Measurements from ENCODE around the gene CCDC88C. TPM values are rescaled to one million over a fixed set of nuclear protein-coding genes. Genes with fewer than 3 reads are reported as not detected.

The CCDC88C gene
- total RNA-seq, 1 experiment from 2014 or later, result 21.3 TPM

DNA sequence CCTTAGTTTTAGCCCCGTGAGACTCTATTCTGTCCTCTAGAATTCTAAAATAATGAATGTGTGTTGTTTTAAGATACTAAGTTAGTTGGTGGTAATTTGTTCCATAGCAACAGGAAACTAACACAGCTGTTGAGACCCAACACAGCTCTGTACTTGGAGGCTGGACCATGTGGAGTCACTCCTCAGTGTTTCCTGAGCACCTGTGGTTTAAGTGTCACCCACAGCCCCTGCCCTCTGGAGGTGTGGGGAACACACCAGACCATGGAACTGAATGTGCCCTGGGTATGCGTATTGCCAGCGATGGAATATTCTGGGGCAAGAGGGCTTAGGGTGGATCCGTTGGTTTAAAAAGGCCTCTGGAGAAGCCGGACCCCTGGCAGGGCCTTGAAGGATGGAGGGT lies 156.5 kb downstream of the CCDC88C start:
- ATAC-seq (no peak), DNase-seq (ENCODE audit: low read depth, low spot score) (no peak)
- ChIA-PET POLR2A (no interaction called here), CTCF (interaction anchor here (0.6 kb wide), 1 partner anchor 600 kb away, joined by 4 read pairs; no protein-coding TSS in a partner anchor)
- intact Hi-C loops (cut with micrococcal nuclease; ENCODE audit: unreplicated experiment), result no loop called here
- no peak overlapping the region for H3K4me3 ChIP-seq (ENCODE audit: low read depth in 2 of 2, low read length in 2 of 2)
- no peaks in the 10 kb centered on the region for H3K4me1 ChIP-seq (ENCODE audit: control insufficient read depth, insufficient read depth, low read length)
- TF ChIP-seq SIN3A (IDR thresholded peaks at IDR 0.05; ENCODE audit: borderline replicate concordance, insufficient read depth, low read depth, low read length) (no peak), TCF7L2 (IDR thresholded peaks at IDR 0.05; ENCODE audit: low read depth, low read length) (no peak), POLR2AphosphoS5 (IDR thresholded peaks at IDR 0.05; ENCODE audit: low read depth, low read length) (no peak)
- TF ChIP-seq, protein P1, sequence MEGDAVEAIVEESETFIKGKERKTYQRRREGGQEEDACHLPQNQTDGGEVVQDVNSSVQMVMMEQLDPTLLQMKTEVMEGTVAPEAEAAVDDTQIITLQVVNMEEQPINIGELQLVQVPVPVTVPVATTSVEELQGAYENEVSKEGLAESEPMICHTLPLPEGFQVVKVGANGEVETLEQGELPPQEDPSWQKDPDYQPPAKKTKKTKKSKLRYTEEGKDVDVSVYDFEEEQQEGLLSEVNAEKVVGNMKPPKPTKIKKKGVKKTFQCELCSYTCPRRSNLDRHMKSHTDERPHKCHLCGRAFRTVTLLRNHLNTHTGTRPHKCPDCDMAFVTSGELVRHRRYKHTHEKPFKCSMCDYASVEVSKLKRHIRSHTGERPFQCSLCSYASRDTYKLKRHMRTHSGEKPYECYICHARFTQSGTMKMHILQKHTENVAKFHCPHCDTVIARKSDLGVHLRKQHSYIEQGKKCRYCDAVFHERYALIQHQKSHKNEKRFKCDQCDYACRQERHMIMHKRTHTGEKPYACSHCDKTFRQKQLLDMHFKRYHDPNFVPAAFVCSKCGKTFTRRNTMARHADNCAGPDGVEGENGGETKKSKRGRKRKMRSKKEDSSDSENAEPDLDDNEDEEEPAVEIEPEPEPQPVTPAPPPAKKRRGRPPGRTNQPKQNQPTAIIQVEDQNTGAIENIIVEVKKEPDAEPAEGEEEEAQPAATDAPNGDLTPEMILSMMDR (IDR thresholded peaks at IDR 0.05), result no peak
- TF ChIP-seq, protein P2, sequence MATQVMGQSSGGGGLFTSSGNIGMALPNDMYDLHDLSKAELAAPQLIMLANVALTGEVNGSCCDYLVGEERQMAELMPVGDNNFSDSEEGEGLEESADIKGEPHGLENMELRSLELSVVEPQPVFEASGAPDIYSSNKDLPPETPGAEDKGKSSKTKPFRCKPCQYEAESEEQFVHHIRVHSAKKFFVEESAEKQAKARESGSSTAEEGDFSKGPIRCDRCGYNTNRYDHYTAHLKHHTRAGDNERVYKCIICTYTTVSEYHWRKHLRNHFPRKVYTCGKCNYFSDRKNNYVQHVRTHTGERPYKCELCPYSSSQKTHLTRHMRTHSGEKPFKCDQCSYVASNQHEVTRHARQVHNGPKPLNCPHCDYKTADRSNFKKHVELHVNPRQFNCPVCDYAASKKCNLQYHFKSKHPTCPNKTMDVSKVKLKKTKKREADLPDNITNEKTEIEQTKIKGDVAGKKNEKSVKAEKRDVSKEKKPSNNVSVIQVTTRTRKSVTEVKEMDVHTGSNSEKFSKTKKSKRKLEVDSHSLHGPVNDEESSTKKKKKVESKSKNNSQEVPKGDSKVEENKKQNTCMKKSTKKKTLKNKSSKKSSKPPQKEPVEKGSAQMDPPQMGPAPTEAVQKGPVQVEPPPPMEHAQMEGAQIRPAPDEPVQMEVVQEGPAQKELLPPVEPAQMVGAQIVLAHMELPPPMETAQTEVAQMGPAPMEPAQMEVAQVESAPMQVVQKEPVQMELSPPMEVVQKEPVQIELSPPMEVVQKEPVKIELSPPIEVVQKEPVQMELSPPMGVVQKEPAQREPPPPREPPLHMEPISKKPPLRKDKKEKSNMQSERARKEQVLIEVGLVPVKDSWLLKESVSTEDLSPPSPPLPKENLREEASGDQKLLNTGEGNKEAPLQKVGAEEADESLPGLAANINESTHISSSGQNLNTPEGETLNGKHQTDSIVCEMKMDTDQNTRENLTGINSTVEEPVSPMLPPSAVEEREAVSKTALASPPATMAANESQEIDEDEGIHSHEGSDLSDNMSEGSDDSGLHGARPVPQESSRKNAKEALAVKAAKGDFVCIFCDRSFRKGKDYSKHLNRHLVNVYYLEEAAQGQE (IDR thresholded peaks at IDR 0.05; ENCODE audit: insufficient read depth in 1 of 2, low read depth in 2 of 2, low read length in 1 of 2), result no peak
- in situ Hi-C loops (cut with HindIII; ENCODE audit: low pct_unique_long_range_greater_than_20kb, low sequenced_read_pairs), result no loop called here
- H3K27ac ChIP-seq (ENCODE audit: low read length), result no peak overlapping the region
- H3K36me3 ChIP-seq (ENCODE audit: control insufficient read depth, insufficient read depth, low read length), result no peaks in the 10 kb centered on the region
- no TSS peak for BruUV-seq (replicated peaks)
- no peaks in the 10 kb centered on the region for H3K9me3 ChIP-seq (ENCODE audit: control insufficient read depth, insufficient read depth, low read depth, low read length)
- no peaks in the 10 kb centered on the region for H3K27me3 ChIP-seq (ENCODE audit: control insufficient read depth, insufficient read depth, low read length)

DNA sequence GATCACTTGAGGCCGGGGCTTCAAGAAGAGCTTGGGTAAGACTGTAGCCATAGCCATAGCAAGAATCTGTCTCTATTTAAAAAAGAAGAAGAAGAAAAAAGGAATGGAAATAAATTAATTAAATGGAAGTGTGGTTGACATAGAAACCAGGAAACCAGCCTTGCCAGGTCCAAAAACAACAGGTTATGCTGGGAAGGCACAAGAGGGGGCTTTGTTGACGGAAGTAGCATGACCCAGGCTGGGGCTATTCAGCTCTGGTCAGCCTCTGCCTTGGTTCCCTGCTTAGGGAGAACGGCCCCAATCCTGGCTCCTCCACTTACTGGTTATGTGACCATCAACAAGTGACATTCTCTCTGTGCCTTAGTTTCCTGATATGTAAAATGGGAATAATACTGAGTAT lies 158.7 kb downstream of the CCDC88C start:
- ATAC-seq (no peak), DNase-seq (ENCODE audit: low read depth, low spot score) (no peak)
- TF ChIP-seq TCF7L2 (IDR thresholded peaks at IDR 0.05; ENCODE audit: low read depth, low read length) (no peak), POLR2AphosphoS5 (IDR thresholded peaks at IDR 0.05; ENCODE audit: low read depth, low read length) (no peak), SIN3A (IDR thresholded peaks at IDR 0.05; ENCODE audit: borderline replicate concordance, insufficient read depth, low read depth, low read length) (no peak)
- TF ChIP-seq, protein P2 (IDR thresholded peaks at IDR 0.05; ENCODE audit: insufficient read depth in 1 of 2, low read depth in 2 of 2, low read length in 1 of 2), result no peak
- TF ChIP-seq, protein P1 (IDR thresholded peaks at IDR 0.05), result no peak
- intact Hi-C loops (cut with micrococcal nuclease; ENCODE audit: unreplicated experiment), result no loop called here
- Histone ChIP-seq H3K4me1 (ENCODE audit: control insufficient read depth, insufficient read depth, low read length) (no peaks in the 10 kb centered on the region), H3K9me3 (ENCODE audit: control insufficient read depth, insufficient read depth, low read depth, low read length) (no peaks in the 10 kb centered on the region), H3K36me3 (ENCODE audit: control insufficient read depth, insufficient read depth, low read length) (no peaks in the 10 kb centered on the region), H3K27me3 (ENCODE audit: control insufficient read depth, insufficient read depth, low read length) (no peaks in the 10 kb centered on the region), H3K4me3 (ENCODE audit: low read depth in 2 of 2, low read length in 2 of 2) (no peak overlapping the region), H3K27ac (ENCODE audit: low read length) (no peak overlapping the region)
- in situ Hi-C loops (cut with HindIII; ENCODE audit: low pct_unique_long_range_greater_than_20kb, low sequenced_read_pairs), result no loop called here
- BruUV-seq (replicated peaks), result no TSS peak
- ChIA-PET CTCF (no interaction called here), POLR2A (no interaction called here)
